Right renal cortex interstitium (tissue), 3 donors: ENCODE measurements around the gene BCL2L12. TPM values are rescaled to one million over a fixed set of nuclear protein-coding genes. Genes with fewer than 3 reads are reported as not detected.
"Not testable (repeated sequence)": the region's sequence is repeated elsewhere in the genome, so short reads cannot be mapped to it uniquely, and the experiment has no call there.

Source experiments
- DNase-seq, 3 donors: peaks; one replicate each; pipeline ENCODE4 v3.0.0-alpha.2; 2013; ENCODE audit warnings: low read depth in 3 of 3, low spot score in 2 of 3
- polyA plus RNA-seq, 3 donors: library from polyadenylated mRNA; unstranded; fragments of 120-200 nt; gene quantifications; one replicate each; pipeline ENCODE4 v1.2.1, GENCODE V29; 2013; ENCODE audit not compliant: insufficient read length in 3 of 3

Gene BCL2L12
- polyA plus RNA-seq, 3 donors, result 16.4 to 21.9 (median 19.4) TPM

- no peak for DNase-seq
Observed at GRCh38 chr19:49701271-49701786, 35.6 kb downstream of the BCL2L12 start.

- no peak for DNase-seq
Observed at GRCh38 chr19:49704888-49705642, 39.3 kb downstream of the BCL2L12 start.

- DNase-seq, result no peak
Observed at GRCh38 chr19:49705919-49706318, 40.2 kb downstream of the BCL2L12 start.

GRCh38 chr19:49710372-49710951 lies 44.7 kb downstream of the BCL2L12 start:
- DNase-seq, result no peak

GRCh38 chr19:49712397-49712859 lies 46.7 kb downstream of the BCL2L12 start:
- DNase-seq, result no peak

- no peak for DNase-seq
Observed at GRCh38 chr19:49713236-49713845, 47.6 kb downstream of the BCL2L12 start.

- no peak for DNase-seq
Observed at GRCh38 chr19:49716154-49716553, 50.4 kb downstream of the BCL2L12 start.

- no peak for DNase-seq
Observed at GRCh38 chr19:49718511-49718910, 52.8 kb downstream of the BCL2L12 start.

GRCh38 chr19:49718991-49719390 lies 53.3 kb downstream of the BCL2L12 start:
- DNase-seq, result no peak

- DNase-seq, result not testable (repeated sequence)
Observed at GRCh38 chr19:49719420-49719819, 53.7 kb downstream of the BCL2L12 start.

Other genes starting within 250 kb of the BCL2L12 start
- gene PTH2, start 242.5 kb upstream of the BCL2L12 start, polyA plus RNA-seq, result not detected
- not detected for gene GFY, start 240.5 kb upstream of the BCL2L12 start, polyA plus RNA-seq
- gene SLC17A7, start 224.4 kb upstream of the BCL2L12 start, polyA plus RNA-seq, result under 1 TPM; 0.25 to 0.33 (median 0.31) TPM
- gene PIH1D1, start 214.1 kb upstream of the BCL2L12 start, polyA plus RNA-seq, result 10 to 100 TPM; 81.1 to 84.9 (median 84.7) TPM
- gene ALDH16A1, start 212.7 kb upstream of the BCL2L12 start, polyA plus RNA-seq, result 10 to 100 TPM; 14.5 to 15.0 (median 14.8) TPM
- 1 to 10 TPM; 2.6 to 3.2 (median 2.7) TPM for gene FLT3LG, start 191.7 kb upstream of the BCL2L12 start, polyA plus RNA-seq
- gene RPL13A, start 178.3 kb upstream of the BCL2L12 start, polyA plus RNA-seq, result 1,000 to 10,000 TPM; 2,089 to 2,580 (median 2,270) TPM
- 1,000 to 10,000 TPM; 2,847 to 3,056 (median 2,982) TPM for gene RPS11, start 169.5 kb upstream of the BCL2L12 start, polyA plus RNA-seq
- 100 to 1,000 TPM; 219 to 252 (median 230) TPM for gene FCGRT, start 153.3 kb upstream of the BCL2L12 start, polyA plus RNA-seq
- gene RCN3, start 137.9 kb upstream of the BCL2L12 start, polyA plus RNA-seq, result 10 to 100 TPM; 10.0 to 10.9 (median 10.2) TPM
- gene NOSIP, start 85.4 kb upstream of the BCL2L12 start, polyA plus RNA-seq, result 10 to 100 TPM; 61.2 to 69.1 (median 64.3) TPM
- gene PRRG2, start 84.6 kb upstream of the BCL2L12 start, polyA plus RNA-seq, result 1 to 10 TPM; 7.1 to 8.5 (median 7.1) TPM
- 10 to 100 TPM; 13.6 to 16.3 (median 15.1) TPM for gene PRR12, start 74.8 kb upstream of the BCL2L12 start, polyA plus RNA-seq
- gene RRAS, start 25.8 kb upstream of the BCL2L12 start, polyA plus RNA-seq, result 10 to 100 TPM; 19.8 to 23.1 (median 21.3) TPM
- gene SCAF1, start 23.7 kb upstream of the BCL2L12 start, polyA plus RNA-seq, result 10 to 100 TPM; 24.3 to 31.6 (median 25.6) TPM
- gene IRF3, start 76 bp upstream of the BCL2L12 start, polyA plus RNA-seq, result 10 to 100 TPM; 37.6 to 41.5 (median 39.3) TPM
- gene PRMT1, start 11.3 kb downstream of the BCL2L12 start, polyA plus RNA-seq, result 100 to 1,000 TPM; 205 to 221 (median 219) TPM
- under 1 TPM; 0.64 to 0.67 (median 0.64) TPM for gene ADM5, start 23.7 kb downstream of the BCL2L12 start, polyA plus RNA-seq
- gene CPT1C, start 25.2 kb downstream of the BCL2L12 start, polyA plus RNA-seq, result 10 to 100 TPM in 1 of 3 donors, 1 to 10 TPM in 2; 8.0 to 10.9 (median 9.0) TPM
- under 1 TPM in 2 of 3 donors, not detected in 1; 0.10 to 0.15 TPM for gene TSKS, start 97.4 kb downstream of the BCL2L12 start, polyA plus RNA-seq
- 10 to 100 TPM; 40.8 to 48.0 (median 43.7) TPM for gene AP2A1, start 101.1 kb downstream of the BCL2L12 start, polyA plus RNA-seq
- gene FUZ, start 147.4 kb downstream of the BCL2L12 start, polyA plus RNA-seq, result 10 to 100 TPM; 29.3 to 37.1 (median 37.0) TPM
- gene MED25, start 152.4 kb downstream of the BCL2L12 start, polyA plus RNA-seq, result 10 to 100 TPM; 55.8 to 65.6 (median 56.0) TPM
- gene PTOV1, start 185.2 kb downstream of the BCL2L12 start, polyA plus RNA-seq, result 100 to 1,000 TPM; 239 to 280 (median 278) TPM
- gene PNKP, start 201.6 kb downstream of the BCL2L12 start, polyA plus RNA-seq, result 10 to 100 TPM; 33.4 to 43.9 (median 36.2) TPM
- gene AKT1S1, start 211.4 kb downstream of the BCL2L12 start, polyA plus RNA-seq, result 10 to 100 TPM; 22.8 to 29.3 (median 25.8) TPM
- 10 to 100 TPM; 32.9 to 42.0 (median 37.2) TPM for gene TBC1D17, start 211.8 kb downstream of the BCL2L12 start, polyA plus RNA-seq
- 1 to 10 TPM; 3.2 to 3.5 (median 3.2) TPM for gene IL4I1, start 231.0 kb downstream of the BCL2L12 start, polyA plus RNA-seq